ENCODE results near the gene ZNF785. TPM values are rescaled to one million over a fixed set of nuclear protein-coding genes. Genes with fewer than 3 reads are reported as not detected.
A peak's percentile ranks its signal among the peaks of the same experiment; 100 is the strongest.
"Not testable (repeated sequence)": the region's sequence is repeated elsewhere in the genome, so short reads cannot be mapped to it uniquely, and the experiment has no call there.

ZNF785 gene
- total RNA-seq, 1 donor from 2014 or later = 7.6 TPM

DNA sequence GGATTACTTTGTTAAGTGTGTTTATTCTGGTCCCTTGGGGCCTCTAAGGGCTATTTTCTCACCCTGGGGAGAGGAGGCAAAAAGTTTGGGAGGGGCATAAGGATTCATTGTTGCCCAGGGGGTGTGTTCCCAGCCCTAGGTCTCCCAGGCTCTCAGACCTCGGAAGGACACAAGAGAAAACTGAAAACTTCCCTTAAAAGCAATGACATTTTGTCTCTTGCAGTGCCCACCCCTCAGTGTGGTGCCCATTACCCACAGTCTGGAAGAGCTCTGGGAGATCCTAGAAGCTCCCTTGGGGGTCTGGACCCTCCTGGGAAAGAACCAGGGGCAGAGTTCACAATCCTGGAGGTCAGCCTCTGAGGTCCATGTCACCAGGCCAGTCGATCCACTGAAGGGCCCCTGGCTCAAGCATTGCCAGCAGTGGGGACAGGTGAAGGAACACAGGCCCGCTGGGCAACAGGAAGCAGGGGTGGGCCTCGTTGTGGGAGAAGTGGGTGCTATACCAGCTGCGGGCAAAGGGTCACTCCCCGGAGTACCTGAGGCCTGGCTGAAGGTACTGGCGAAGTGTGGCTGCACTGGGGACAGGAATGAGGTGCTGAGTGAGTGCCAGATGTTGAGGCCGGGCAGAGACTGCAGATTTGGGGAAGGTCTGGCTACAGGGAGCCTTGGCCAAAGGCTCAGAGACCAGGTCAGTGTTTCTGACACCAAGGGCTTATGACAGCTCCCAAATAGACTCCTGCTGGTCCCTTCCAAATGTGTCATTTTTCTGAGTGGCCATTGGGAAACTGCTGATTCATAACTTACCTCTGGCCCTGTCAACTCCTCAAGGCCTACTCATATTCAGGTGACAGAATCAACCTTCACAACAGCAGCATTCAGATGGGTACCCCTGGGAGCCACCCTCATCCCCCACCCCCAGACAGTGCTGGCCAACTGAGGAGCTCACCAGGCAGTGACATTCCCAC, 46.2 kb downstream of the ZNF785 start:
- H3K4me3 ChIP-seq (ENCODE audit: low read depth, low read length) = no peak overlapping the region
- DNase-seq (ENCODE audit: low read depth) = no peak
- TF ChIP-seq, protein P1, sequence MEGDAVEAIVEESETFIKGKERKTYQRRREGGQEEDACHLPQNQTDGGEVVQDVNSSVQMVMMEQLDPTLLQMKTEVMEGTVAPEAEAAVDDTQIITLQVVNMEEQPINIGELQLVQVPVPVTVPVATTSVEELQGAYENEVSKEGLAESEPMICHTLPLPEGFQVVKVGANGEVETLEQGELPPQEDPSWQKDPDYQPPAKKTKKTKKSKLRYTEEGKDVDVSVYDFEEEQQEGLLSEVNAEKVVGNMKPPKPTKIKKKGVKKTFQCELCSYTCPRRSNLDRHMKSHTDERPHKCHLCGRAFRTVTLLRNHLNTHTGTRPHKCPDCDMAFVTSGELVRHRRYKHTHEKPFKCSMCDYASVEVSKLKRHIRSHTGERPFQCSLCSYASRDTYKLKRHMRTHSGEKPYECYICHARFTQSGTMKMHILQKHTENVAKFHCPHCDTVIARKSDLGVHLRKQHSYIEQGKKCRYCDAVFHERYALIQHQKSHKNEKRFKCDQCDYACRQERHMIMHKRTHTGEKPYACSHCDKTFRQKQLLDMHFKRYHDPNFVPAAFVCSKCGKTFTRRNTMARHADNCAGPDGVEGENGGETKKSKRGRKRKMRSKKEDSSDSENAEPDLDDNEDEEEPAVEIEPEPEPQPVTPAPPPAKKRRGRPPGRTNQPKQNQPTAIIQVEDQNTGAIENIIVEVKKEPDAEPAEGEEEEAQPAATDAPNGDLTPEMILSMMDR (conservative IDR thresholded peaks at IDR 0.05; ENCODE audit: low read depth, low read length) = no peak

DNA sequence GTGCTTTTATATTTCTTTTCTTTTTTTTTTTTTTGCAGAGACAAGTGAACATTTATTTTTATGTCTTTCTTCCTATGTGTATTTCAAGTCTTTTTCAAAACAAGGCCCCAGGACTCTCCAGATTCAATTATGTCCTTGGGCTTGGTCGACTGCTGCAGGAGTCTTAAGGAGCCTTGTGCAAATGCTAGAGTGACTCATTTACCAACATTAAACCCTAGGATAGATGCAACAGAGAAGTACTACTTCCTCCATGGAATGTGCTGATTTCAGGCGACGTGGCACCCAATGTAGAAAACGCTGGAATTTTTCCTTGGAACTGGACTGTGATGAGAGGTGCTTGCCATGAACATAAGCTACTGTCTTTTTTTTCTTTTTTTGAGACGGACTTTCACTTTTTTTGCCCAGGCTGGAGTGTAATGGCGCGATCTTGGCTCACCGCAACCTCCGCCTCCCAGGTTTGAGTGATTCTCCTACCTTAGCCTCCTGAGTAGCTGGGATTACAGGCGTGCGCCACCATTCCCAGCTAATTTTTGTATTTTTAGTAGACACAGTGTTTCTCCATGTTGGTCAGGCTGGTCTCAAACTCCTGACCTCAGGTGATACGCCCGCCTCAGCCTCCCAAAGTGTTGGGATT, 49.0 kb downstream of the ZNF785 start:
- not testable (repeated sequence) for DNase-seq (ENCODE audit: low read depth)
- H3K4me3 ChIP-seq (ENCODE audit: low read depth, low read length) = peak overlapping the region; percentile 63

DNA sequence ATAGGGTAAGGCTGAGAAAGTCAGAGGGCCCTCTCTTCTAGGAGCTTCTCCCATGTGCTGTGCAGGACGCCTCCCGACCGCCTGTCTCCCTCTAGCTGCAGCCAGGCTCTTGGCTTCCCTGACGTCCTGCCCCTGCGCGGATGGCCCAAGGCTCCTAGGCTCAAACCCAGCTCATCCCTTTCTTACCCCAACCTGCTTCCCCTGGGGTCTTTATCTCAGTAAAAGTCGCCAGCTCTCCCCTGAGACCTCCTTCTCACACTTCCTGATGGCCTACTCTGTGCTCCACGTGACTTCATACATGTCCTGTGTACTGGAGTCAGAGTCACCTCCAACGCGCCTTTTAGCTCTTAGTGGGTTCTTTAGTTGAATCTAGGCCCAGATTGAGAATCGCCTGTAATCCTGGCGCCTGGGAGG, 49.7 kb downstream of the ZNF785 start:
- DNase-seq (ENCODE audit: low read depth) = no peak
- TF ChIP-seq, protein P1 (conservative IDR thresholded peaks at IDR 0.05; ENCODE audit: low read depth, low read length) = peak; percentile 72

DNA sequence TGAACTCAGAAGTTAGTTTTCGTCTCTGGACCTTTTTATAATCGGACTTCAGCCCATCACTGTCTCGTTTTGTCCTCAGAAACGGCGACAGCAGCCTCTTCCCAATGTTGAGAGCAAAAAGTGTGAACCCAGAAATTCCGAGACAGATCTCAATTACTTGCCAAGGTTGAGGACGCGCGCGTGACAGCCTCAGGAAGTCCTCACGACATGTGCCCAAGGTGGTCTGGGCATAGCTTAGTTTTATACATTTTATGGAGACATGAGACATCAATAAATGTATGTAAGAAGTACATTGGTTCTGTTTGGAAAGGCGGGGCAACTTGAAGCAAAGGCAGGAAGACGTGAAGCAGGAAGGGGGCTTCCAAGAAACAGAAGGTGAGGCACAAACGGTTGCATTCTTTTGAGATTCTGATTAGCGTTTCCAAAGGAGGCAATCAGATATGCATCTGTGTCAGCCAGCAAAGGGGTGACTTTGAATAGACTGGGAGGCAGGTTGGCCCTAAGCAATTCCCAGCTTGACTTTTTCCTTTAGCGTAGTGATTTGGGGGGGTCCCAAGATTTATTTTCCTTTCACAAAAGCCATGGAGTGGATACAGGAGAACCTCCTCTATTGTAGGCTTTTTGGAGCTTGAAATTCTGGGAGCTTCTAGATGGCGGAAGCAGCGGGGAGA, 50.3 kb downstream of the ZNF785 start:
- TF ChIP-seq, protein P1 (conservative IDR thresholded peaks at IDR 0.05; ENCODE audit: low read depth, low read length) = no peak
- peak overlapping the region; percentile 63 for H3K4me3 ChIP-seq (ENCODE audit: low read depth, low read length)
- no peak for DNase-seq (ENCODE audit: low read depth)

More for the DNA sequence above, 49.7 kb downstream of the ZNF785 start:
- H3K4me3 ChIP-seq (ENCODE audit: low read depth, low read length) = peak overlapping the region; percentile 63

DNA sequence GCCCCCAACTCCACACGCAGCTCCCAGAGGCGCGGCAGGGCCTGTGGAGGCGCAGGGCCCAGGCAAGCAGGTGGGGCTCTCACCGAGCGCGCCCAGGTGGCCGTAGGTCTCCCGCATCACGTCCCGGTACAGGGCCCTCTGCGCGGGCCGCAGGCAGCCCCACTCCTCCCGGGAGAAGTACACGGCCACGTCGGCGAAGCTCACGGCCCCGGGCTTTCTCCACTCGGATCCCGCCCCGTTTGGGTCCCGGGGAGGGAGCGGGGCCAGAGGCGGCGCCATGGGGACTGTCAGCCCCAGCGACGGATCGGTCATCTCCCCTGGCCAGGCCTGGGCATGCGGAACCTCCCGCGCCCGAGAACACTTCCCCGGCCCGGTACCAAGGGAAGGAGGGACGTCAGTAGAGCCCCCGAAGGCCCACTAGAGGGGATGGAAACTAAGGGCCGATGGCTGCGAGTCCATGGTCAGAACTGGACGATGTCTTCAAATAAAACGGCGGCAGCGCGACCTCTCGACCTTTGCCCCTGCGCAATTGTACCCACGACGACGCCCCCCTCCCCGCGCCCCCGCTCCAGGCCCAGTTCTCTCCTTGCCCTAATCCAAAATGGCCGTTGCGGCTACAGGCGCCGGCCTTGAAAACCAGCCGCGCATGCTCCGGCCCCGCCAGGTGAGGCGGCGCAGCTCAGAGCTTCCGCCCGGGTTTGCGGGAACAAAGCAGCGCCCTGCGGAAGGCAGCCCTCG, 51.0 kb downstream of the ZNF785 start, which contains the start of gene ZNF747:
ZNF747 (minus strand) TSS at position 491 of the 738 bp plus-strand sequence; CDS start at position 312, 179 bp downstream.
- TF ChIP-seq, protein P1 (conservative IDR thresholded peaks at IDR 0.05; ENCODE audit: low read depth, low read length) = no peak
- H3K4me3 ChIP-seq (ENCODE audit: low read depth, low read length) = peak within 1 kb of the TSS; percentile 63
- no peak for DNase-seq (ENCODE audit: low read depth)

DNA sequence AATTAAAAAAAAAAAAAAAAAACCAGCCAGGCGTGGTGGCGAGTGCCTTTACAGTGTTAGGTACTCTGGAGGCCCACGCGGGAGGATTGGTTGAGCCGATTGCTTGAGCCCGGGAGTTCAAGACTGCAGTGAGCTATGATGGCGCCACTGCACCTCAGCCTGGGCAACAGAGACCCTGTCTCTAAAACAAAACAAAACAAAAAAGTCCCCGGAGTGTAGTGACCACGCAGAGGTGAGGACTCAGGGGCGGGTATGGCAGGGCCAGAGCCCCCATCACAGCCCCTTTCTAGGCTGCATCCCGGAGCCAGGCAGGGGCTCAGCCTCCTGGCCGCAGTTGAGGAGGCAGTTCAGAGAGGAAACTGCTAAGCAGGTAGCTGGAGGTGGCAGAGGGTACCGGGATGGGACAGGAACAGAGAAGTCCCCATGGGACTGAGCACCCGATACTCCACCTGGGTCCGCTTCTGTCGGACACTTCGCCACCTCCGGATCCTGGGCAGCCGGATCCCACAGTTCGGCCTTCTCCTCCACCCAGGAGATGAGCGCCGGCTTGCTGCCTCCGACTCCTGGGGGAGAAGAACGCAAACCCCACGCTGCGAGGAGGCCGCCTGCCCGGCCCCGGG, 51.6 kb downstream of the ZNF785 start:
- TF ChIP-seq, protein P1 (conservative IDR thresholded peaks at IDR 0.05; ENCODE audit: low read depth, low read length) = no peak
- no peak for DNase-seq (ENCODE audit: low read depth)
- peak overlapping the region; percentile 63 for H3K4me3 ChIP-seq (ENCODE audit: low read depth, low read length)

Measured in epithelial cell of proximal tubule (primary cell).